ENCODE data around the gene VPS39.

VPS39 gene

GRCh38 chr15:42199126-42199525 is 9.0 kb downstream of the VPS39 start:
- no peak for DNase-seq

DNA sequence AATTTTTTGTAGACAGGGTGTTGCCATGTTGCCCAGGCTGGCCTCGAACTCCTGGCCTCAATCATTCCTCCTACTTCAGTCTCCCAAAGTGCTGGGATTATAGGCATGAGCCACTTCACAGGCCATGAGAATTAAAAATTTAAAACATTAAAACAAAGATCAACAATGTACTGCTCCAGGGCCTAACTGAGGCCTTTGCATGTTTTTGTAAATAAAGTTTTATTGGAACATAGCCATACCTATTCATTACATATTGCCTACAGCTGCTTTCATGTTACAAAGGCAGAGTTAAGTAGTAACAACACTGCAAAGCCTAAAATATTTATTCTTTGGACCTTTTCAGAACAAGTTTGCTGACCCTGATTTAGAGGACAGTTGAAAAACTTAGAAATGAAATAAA is 9.6 kb downstream of the VPS39 start:
- DNase-seq: no peak

GRCh38 chr15:42194513-42194912 is 13.6 kb downstream of the VPS39 start:
- no peak for DNase-seq

GRCh38 chr15:42193383-42193782 is 14.7 kb downstream of the VPS39 start:
- no peak for DNase-seq

DNA sequence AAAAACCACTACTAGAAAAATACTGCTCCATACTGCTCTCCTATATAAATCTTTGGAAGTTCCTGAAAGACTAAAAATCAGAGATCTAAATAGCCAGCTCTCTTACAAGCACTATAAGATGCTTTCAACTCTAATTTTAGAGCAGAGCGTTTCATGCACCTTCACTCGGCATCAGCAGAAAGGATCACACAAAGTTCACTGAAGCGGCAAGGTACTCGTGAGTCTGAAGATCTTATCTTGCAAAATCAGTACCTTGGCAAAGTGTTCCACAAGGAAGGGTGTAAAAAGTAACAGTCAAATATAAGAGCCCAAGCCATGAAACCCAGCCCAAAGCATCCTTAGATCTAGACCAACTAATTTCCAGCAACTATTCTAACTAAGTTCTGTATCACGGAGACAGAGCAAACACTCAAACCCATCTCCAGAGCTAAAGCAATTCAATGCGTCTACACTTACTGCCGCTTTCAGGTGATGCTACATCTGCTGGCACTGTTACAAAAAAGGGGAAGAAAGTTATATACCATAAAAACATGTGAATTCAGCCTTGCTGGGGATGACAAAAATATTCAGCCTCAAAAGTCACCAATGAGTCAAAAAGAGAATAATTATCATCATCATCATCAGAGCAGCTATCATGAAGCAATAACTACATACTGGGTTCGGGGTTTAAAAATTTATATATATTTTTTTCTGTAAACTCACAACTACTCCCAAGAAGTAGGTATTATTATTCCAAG is 16.3 kb downstream of the VPS39 start:
- DNase-seq: no peak

GRCh38 chr15:42190370-42190769 is 17.7 kb downstream of the VPS39 start:
- DNase-seq: no peak

DNA sequence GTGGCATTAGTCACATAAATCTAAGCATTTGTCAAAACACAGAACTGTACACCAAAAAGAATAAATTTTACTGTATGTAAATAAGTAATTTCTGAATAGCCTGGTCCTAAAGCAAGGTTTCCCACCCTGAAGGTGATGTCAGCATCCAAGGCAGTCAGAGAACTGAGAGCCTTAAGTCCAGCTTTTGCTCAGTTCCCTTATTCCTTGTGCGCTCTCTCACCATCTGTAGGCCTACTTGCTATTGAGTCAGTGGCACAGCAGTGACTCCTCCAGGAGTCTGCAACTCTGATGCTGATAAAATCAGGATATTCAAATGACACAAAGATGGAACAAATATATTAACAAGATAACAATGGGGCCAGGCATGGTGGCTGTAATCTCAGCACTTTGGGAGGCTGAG is 22.3 kb downstream of the VPS39 start:
- no peak for DNase-seq

GRCh38 chr15:42184736-42185135 is 23.4 kb downstream of the VPS39 start:
- DNase-seq: no peak

GRCh38 chr15:42184296-42184695 is 23.8 kb downstream of the VPS39 start:
- DNase-seq: no peak

GRCh38 chr15:42182961-42183360 is 25.1 kb downstream of the VPS39 start:
- no peak for DNase-seq

DNA sequence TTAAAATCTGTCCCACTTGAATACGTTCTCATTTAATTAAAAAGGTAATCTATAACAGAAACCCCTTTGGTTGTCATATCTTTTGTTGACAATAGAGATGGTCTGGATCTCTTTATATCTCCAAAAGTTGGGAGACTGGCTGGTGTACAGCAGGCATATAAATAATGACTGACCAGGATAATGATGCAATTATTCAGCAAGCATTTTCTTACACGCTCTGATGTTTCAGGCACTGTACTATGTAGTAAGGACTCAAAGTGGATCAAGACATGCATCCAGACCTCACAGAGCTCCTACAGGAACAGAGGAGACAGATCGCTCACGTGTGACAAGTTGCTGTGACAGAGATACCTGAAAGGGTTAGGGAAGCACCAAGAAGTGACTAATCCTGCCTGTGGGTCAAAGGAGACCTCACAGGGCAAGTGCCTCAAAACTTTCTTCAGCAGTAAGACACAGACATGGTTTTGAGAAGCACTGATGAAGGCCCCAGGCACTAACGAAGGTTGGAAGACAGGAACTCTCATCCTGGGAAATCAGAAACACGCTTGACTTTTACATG is 25.7 kb downstream of the VPS39 start:
- DNase-seq: no peak

GRCh38 chr15:42178056-42178455 is 30.0 kb downstream of the VPS39 start:
- no peak for DNase-seq

GRCh38 chr15:42175671-42176070 is 32.4 kb downstream of the VPS39 start:
- no peak for DNase-seq

DNA sequence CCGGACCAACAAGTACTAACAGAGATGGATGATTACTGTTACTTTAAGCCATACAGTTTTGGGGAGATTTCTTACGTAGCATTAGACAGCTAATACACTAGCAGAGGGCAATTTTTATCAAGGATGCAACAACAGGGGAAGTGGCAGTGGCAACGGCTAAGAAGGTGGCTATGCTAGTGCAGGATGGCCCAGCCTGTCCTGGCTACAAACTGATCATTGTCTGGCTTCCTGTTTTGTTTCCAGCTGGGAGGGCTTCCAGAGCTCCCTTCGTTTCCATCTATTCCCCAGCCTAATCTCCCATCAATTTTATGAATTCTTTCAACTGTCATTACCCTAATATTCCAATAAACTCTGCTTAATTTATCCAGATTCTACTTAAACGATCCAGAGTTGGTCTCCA is 35.6 kb downstream of the VPS39 start:
- DNase-seq: no peak

DNA sequence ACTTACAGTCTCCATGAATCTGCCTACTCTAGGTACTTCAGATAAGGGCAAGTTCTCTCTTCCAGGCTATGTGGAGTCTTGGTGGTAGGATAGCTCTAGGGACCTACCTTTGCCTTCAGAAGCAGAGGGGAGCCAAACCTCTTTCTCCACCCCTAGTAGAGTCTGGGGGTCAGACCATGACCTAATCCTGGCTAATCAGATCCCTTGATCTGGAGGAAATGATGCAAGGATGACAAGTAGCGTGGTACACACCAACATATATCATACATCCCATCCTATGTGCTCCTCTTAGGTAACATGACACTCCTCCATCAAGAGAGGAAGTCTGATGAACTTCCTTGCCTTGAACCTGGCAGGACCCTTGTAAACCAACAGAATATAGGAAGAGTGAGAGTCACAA is 36.3 kb downstream of the VPS39 start:
- DNase-seq: peak; percentile 15

GRCh38 chr15:42171122-42171521 is 37.0 kb downstream of the VPS39 start:
- peak; percentile 38 for DNase-seq

DNA sequence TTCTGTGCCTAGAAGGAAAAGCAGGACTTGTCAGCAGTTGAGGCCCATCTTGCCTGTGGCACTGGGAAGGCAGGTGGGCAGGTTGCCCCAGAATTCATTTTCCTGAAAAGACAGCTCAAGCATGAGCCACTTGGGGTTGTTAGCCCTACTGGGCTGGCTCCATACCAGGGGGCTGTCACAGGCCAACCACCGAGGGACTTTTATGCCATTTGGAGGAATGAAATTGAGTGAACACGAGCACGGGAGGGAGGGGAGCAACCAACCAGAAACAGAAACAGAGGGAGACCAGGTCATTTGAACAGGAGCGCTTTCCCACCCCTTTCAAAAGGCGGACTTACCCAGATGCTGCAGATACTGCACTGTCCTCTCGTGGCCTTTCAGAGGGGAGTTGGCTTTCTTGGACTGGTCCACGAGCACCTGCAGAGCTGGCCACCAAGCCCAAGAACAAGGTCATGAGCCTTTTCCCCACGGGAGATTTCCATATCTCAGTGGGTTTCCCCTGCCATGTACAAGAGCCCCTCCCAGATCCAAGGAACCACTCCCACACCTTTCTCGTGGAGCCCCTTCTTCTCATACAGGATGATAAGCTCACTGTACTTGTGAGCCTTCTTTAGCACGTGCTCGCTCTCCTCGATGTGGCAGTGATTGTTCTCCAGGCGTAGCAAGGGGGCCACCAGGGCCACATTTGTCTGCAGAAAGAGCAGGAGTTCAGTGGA is 41.7 kb downstream of the VPS39 start:
- peak; percentile 40 for DNase-seq

DNA sequence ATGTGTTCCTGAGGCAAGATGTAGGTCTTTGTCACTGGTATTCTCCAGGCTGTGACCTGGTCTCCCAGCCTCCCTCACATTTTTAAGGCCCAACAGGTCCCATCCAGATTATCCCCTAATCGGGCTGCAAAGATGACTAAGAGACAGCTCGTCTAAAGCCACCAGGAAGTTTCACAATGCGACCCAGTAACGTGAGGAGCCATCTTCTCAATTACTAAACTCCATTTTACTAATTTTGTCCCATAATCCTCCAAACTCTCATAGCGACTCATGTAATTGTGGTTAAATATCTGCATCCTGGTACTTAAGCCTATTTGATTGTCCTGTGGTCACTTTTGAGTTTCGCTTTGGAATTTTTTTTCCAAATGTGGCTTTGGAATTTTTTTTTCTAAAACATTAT is 43.0 kb downstream of the VPS39 start:
- no peak for DNase-seq

DNA sequence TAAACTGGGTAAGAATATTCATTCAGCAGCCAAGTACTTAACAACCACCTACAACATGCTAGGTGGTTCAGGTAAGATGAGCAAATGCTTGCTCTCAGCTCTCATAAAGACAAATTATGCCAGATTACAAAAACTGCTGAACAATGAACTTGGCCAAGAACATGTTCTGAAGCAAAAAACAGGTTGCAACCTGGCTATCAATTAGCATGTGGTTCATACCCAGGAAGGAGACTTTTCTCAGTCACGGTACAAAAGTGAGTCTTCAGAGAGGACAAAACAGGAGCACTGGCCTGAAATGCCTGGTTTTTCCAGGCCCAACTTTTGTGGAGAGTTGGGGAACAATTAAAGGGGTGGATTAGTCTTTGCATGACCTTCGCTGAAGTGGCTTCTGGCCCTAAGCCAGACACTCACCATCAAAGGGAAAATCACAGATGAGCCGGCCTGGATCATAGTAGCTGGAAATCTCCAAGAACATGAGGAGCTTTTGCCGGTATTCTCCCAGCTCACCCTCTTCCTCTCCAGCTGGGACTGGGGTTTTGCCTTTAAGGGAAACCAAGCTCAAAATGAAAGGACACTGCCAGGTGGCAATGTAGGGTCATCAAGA is 44.1 kb downstream of the VPS39 start:
- no peak for DNase-seq

- DNase-seq: no peak
Observed at GRCh38 chr15:42163291-42163690, 44.8 kb downstream of the VPS39 start.

GRCh38 chr15:42160136-42160535 is 48.0 kb downstream of the VPS39 start:
- DNase-seq: no peak

DNA sequence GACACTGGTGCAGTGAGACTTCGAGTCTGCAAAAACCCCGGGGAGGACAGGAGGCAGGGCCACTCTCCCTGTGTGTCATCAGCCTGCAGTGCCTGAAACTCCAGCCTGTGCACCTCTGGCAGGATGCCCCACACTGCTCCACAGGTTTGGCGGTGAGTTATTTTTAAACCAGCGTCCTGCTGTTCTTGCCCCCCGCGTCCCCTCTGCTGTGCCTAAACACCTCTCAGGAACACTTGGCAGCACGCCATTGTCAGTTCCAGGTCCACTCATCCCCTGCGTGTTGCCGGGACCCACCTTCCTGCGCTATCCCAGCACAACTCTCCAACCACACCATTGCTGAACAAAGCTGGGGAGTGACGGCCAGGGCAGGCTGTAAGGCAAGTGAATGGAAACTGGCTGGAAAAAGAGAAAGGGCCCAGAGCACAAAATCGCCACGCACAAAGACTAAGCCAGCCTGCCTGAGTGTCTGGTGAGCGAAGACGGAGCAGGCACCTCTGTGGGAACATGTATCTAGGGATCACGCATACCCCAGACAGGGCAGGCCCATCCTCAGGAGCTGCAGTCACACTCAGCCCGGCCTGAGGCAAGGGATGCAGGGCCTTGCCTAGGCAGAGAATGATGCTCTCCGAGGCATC is 48.6 kb downstream of the VPS39 start:
- DNase-seq: no peak

- no peak for DNase-seq
Observed at GRCh38 chr15:42158941-42159340, 49.2 kb downstream of the VPS39 start.

All from activated CD8-positive, alpha-beta memory T cell treated with anti-CD3 and anti-CD28 coated beads for 24 hours (primary cell).